GM06990 (cell line): Measurements from ENCODE around the gene ADTRP.
A peak's percentile ranks its signal among the peaks of the same experiment; 100 is the strongest.

Experiments
- DNase-seq: peaks from one replicate; pipeline ENCODE4 v3.0.0-alpha.2; 2011; ENCODE audit not compliant: insufficient read length; ENCODE audit errors: extremely low read depth
- H3K27me3 ChIP-seq: replicated peaks from 2 replicates; pipeline ENCODE4 v1.6.0; 2011; ENCODE audit warnings: low read length; ENCODE audit not compliant: control insufficient read depth, insufficient read depth
- H3K36me3 ChIP-seq: 2 replicates; pipeline ENCODE4 v1.5.1; 2011; ENCODE audit warnings: low read length; ENCODE audit not compliant: control insufficient read depth, insufficient read depth
- H3K4me3 ChIP-seq: replicated peaks from 2 replicates; pipeline ENCODE4 v1.5.1; 2011; ENCODE audit warnings: low read depth, mild to moderate bottlenecking, control low read depth, low read length
- CTCF ChIP-seq: IDR thresholded peaks from 2 replicates; pipeline ENCODE4 v1.5.1; 2011; ENCODE audit warnings: low read length, control low read depth, mild to moderate bottlenecking, inconsistent platforms; ENCODE audit not compliant: insufficient read depth, poor library complexity, severe bottlenecking

Gene ADTRP

GRCh38 chr6:11778648-11779328 is at the start of gene ADTRP:
ADTRP (minus strand) TSS chr6:11778803; CDS start chr6:11778759, 44 bp downstream.
- Histone ChIP-seq H3K4me3 (no peak within 1 kb of the TSS), H3K27me3 (no peaks in the 10 kb centered on the region), H3K36me3 (no peaks in the 10 kb centered on the region)
- no peak for TF ChIP-seq CTCF
- no peak for DNase-seq

- no peak for DNase-seq
- no peaks in the 10 kb centered on the region for H3K36me3 ChIP-seq
- no peak overlapping the region for H3K4me3 ChIP-seq
- no peak for TF ChIP-seq CTCF
- no peaks in the 10 kb centered on the region for H3K27me3 ChIP-seq
Observed at GRCh38 chr6:11826779-11827178, 48.2 kb upstream of the ADTRP start.

- Histone ChIP-seq H3K27me3 (no peaks in the 10 kb centered on the region), H3K4me3 (no peak overlapping the region), H3K36me3 (no peaks in the 10 kb centered on the region)
- TF ChIP-seq CTCF, result no peak
- DNase-seq, result peak; percentile 66
Observed at GRCh38 chr6:11824986-11825385, 46.4 kb upstream of the ADTRP start.

- Histone ChIP-seq H3K4me3 (no peak overlapping the region), H3K27me3 (no peaks in the 10 kb centered on the region), H3K36me3 (no peaks in the 10 kb centered on the region)
- no peak for DNase-seq
- TF ChIP-seq CTCF, result no peak
Observed at GRCh38 chr6:11822346-11822745, 43.7 kb upstream of the ADTRP start.

- no peaks in the 10 kb centered on the region for H3K36me3 ChIP-seq
- H3K4me3 ChIP-seq, result no peak overlapping the region
- H3K27me3 ChIP-seq, result no peaks in the 10 kb centered on the region
- no peak for DNase-seq
- TF ChIP-seq CTCF, result no peak
Observed at GRCh38 chr6:11821781-11822180, 43.2 kb upstream of the ADTRP start.

GRCh38 chr6:11820821-11821220 is 42.2 kb upstream of the ADTRP start:
- Histone ChIP-seq H3K4me3 (no peak overlapping the region), H3K27me3 (no peaks in the 10 kb centered on the region), H3K36me3 (no peaks in the 10 kb centered on the region)
- no peak for DNase-seq
- no peak for TF ChIP-seq CTCF
